Measurements from ENCODE around the gene TMEM255B.

The TMEM255B gene

GRCh38 chr13:113740661-113741060 is 18.4 kb upstream of the TMEM255B start:
- ChIA-PET POLR2A (no interaction called here), CTCF (no interaction called here)
- DNase-seq (ENCODE audit: extremely low spot score): no peak
- TF ChIP-seq NFRKB (IDR thresholded peaks at IDR 0.05) (no peak), ARNT (IDR thresholded peaks at IDR 0.05) (no peak)

GRCh38 chr13:113741191-113741668 is 17.8 kb upstream of the TMEM255B start:
- POLR2A ChIA-PET: no interaction called here
- DNase-seq (ENCODE audit: extremely low spot score): no peak
- CTCF ChIA-PET: no interaction called here
- no peak for TF ChIP-seq ELF4 (IDR thresholded peaks at IDR 0.05)
- no peak for TF ChIP-seq SUZ12 (IDR thresholded peaks at IDR 0.05)

- ChIA-PET POLR2A (no interaction called here), CTCF (no interaction called here)
- peak; percentile 11 for DNase-seq (ENCODE audit: extremely low spot score)
- no peak for TF ChIP-seq SUZ12 (IDR thresholded peaks at IDR 0.05)
Measured at GRCh38 chr13:113742000-113742441, 17.0 kb upstream of the TMEM255B start.

GRCh38 chr13:113742445-113743120 is 16.4 kb upstream of the TMEM255B start:
- ChIA-PET CTCF (no interaction called here), POLR2A (no interaction called here)
- DNase-seq (ENCODE audit: extremely low spot score): no peak
- TF ChIP-seq LEF1 (IDR thresholded peaks at IDR 0.05; ENCODE audit: borderline replicate concordance): no peak
- TF ChIP-seq FOXM1 (IDR thresholded peaks at IDR 0.05; ENCODE audit: borderline replicate concordance): no peak
- no peak for TF ChIP-seq SUZ12 (IDR thresholded peaks at IDR 0.05)
- TF ChIP-seq HDGF (IDR thresholded peaks at IDR 0.05; ENCODE audit: borderline replicate concordance): no peak
- TF ChIP-seq L3MBTL2 (conservative IDR thresholded peaks at IDR 0.05): no peak
- TF ChIP-seq TARDBP (IDR thresholded peaks at IDR 0.05): no peak
- no peak for TF ChIP-seq FOXA1 (IDR thresholded peaks at IDR 0.05)
- TF ChIP-seq CTBP1 (IDR thresholded peaks at IDR 0.05; ENCODE audit: borderline replicate concordance): no peak
- no peak for TF ChIP-seq SP1 (IDR thresholded peaks at IDR 0.05)
- TF ChIP-seq BHLHE40 (IDR thresholded peaks at IDR 0.05; ENCODE audit: borderline replicate concordance): no peak
- TF ChIP-seq ZNF384 (IDR thresholded peaks at IDR 0.05): no peak
- TF ChIP-seq ARNT (IDR thresholded peaks at IDR 0.05): no peak
- TF ChIP-seq ELF4 (IDR thresholded peaks at IDR 0.05): no peak
- no peak for TF ChIP-seq FOXK2 (IDR thresholded peaks at IDR 0.05)
- TF ChIP-seq NFRKB (IDR thresholded peaks at IDR 0.05): no peak
- TF ChIP-seq PKNOX1 (IDR thresholded peaks at IDR 0.05): no peak

- CTCF ChIA-PET: no interaction called here
- no peak for DNase-seq (ENCODE audit: extremely low spot score)
- POLR2A ChIA-PET: no interaction called here
- no peak for TF ChIP-seq SUZ12 (IDR thresholded peaks at IDR 0.05)
- TF ChIP-seq ARNT (IDR thresholded peaks at IDR 0.05): no peak
- no peak for TF ChIP-seq FOXK2 (IDR thresholded peaks at IDR 0.05)
- no peak for TF ChIP-seq FOXA1 (IDR thresholded peaks at IDR 0.05)
- TF ChIP-seq LEF1 (IDR thresholded peaks at IDR 0.05; ENCODE audit: borderline replicate concordance): no peak
- no peak for TF ChIP-seq SP1 (IDR thresholded peaks at IDR 0.05)
- TF ChIP-seq ZNF384 (IDR thresholded peaks at IDR 0.05): no peak
- no peak for TF ChIP-seq L3MBTL2 (conservative IDR thresholded peaks at IDR 0.05)
- TF ChIP-seq NFRKB (IDR thresholded peaks at IDR 0.05): no peak
- no peak for TF ChIP-seq CTBP1 (IDR thresholded peaks at IDR 0.05; ENCODE audit: borderline replicate concordance)
- no peak for TF ChIP-seq HDGF (IDR thresholded peaks at IDR 0.05; ENCODE audit: borderline replicate concordance)
- TF ChIP-seq BHLHE40 (IDR thresholded peaks at IDR 0.05; ENCODE audit: borderline replicate concordance): no peak
- TF ChIP-seq PKNOX1 (IDR thresholded peaks at IDR 0.05): no peak
Measured at GRCh38 chr13:113743366-113744195, 15.4 kb upstream of the TMEM255B start.

GRCh38 chr13:113744197-113745000 is 14.6 kb upstream of the TMEM255B start:
- no peak for DNase-seq (ENCODE audit: extremely low spot score)
- CTCF ChIA-PET: no interaction called here
- TF ChIP-seq FOXM1 (IDR thresholded peaks at IDR 0.05; ENCODE audit: borderline replicate concordance) (no peak), PKNOX1 (IDR thresholded peaks at IDR 0.05) (no peak), ARNT (IDR thresholded peaks at IDR 0.05) (no peak), FOXK2 (IDR thresholded peaks at IDR 0.05) (no peak), SP1 (IDR thresholded peaks at IDR 0.05) (no peak), ELF4 (IDR thresholded peaks at IDR 0.05) (no peak), FOXA1 (IDR thresholded peaks at IDR 0.05) (no peak), LEF1 (IDR thresholded peaks at IDR 0.05; ENCODE audit: borderline replicate concordance) (no peak), L3MBTL2 (conservative IDR thresholded peaks at IDR 0.05) (no peak), BHLHE40 (IDR thresholded peaks at IDR 0.05; ENCODE audit: borderline replicate concordance) (no peak), ZNF384 (IDR thresholded peaks at IDR 0.05) (no peak), CTBP1 (IDR thresholded peaks at IDR 0.05; ENCODE audit: borderline replicate concordance) (no peak), SUZ12 (IDR thresholded peaks at IDR 0.05) (no peak), NFRKB (IDR thresholded peaks at IDR 0.05) (no peak), HDGF (IDR thresholded peaks at IDR 0.05; ENCODE audit: borderline replicate concordance) (no peak), TARDBP (IDR thresholded peaks at IDR 0.05) (no peak)
- POLR2A ChIA-PET: no interaction called here
